HCT116 (cell line): ENCODE results near the gene NCKAP5. TPM values are rescaled to one million over a fixed set of nuclear protein-coding genes. Genes with fewer than 3 reads are reported as not detected.

Source experiments
- ATAC-seq: fragments of 200-7000 bp; cut with Tn5 transposase; 2 replicates; pipeline ENCODE4 v1.9.1; 2020; ENCODE audit warnings: mild to moderate bottlenecking, moderate library complexity
- BruUV-seq: library from RNA; stranded (reverse); fragments of 400-500 nt; replicated peaks from 2 replicates; lab custom pipeline; 2021; lab: Mats Ljungman, UMichigan
- CTCF ChIA-PET: fragments of 300-600 bp; sonication (Branson Sonifier 250); formaldehyde crosslinking; loops from one replicate; lab custom pipeline; 2021; ENCODE audit warnings: antibody characterized with exemption; lab: Charles Lee
- POLR2A ChIA-PET: fragments of 300-600, 350-600 bp; sonication (Branson Sonifier 250); formaldehyde crosslinking; loops from one replicate; lab custom pipeline; 2021; ENCODE audit warnings: antibody characterized with exemption; lab: Charles Lee
- RAD21 ChIA-PET, 2 experiments: fragments of 300-600 bp; sonication (Branson Sonifier 250); formaldehyde crosslinking; loops; one replicate each; lab custom pipeline; 2023; ENCODE audit warnings: low total read pairs in 2 of 2; ENCODE audit not compliant: uncharacterized antibody in 2 of 2, unreplicated experiment in 2 of 2, low non-redundant PET in 1 of 2; lab: Charles Lee
- DNase-seq: peaks from one replicate; pipeline ENCODE4 v3.0.0-alpha.2; 2010; ENCODE audit warnings: low read depth, low spot score
- H2AFZ ChIP-seq: fragments of 200-600 bp; shearing (Covaris generic), sonication (generic); 2 replicates; pipeline ENCODE4 v1.6.1; 2017; ENCODE audit warnings: low read depth, mixed run types, mixed read lengths, antibody characterized with exemption, low read length; ENCODE audit not compliant: poor library complexity, severe bottlenecking
- H3K27ac ChIP-seq: 2 replicates; pipeline ENCODE4 v1.5.1; 2012; ENCODE audit warnings: low read depth, low read length
- H3K27me3 ChIP-seq: fragments of 200-600 bp; sonication (generic); 2 replicates; pipeline ENCODE4 v1.6.1; 2016; ENCODE audit warnings: mixed run types, low read length, mixed read lengths; ENCODE audit not compliant: insufficient read depth
- H3K36me3 ChIP-seq, 2 experiments: fragments of 200-500 bp in 1 of 2; fragments of 200-600 bp in 1 of 2; sonication (Bioruptor generic) in 1 of 2; sonication (generic) in 1 of 2; 2 replicates each; pipeline versions ENCODE4 v1.5.1 to v1.6.1; 2014 to 2016; ENCODE audit warnings: low read length in 2 of 2, inconsistent platforms in 1 of 2, mixed read lengths in 1 of 2, mixed run types in 1 of 2; ENCODE audit not compliant: insufficient read depth in 2 of 2, control insufficient read depth in 1 of 2
- H3K4me1 ChIP-seq, 2 experiments: fragments of 200-600 bp in 1 of 2; sonication (generic) in 1 of 2; 2 replicates each; pipeline versions ENCODE4 v1.5.1 to v1.6.1; 2012 to 2017; ENCODE audit warnings: low read length in 2 of 2, inconsistent platforms in 1 of 2, mild to moderate bottlenecking in 1 of 2, mixed read lengths in 1 of 2, mixed run types in 1 of 2, moderate library complexity in 1 of 2; ENCODE audit not compliant: insufficient read depth in 2 of 2, control insufficient read depth in 1 of 2
- H3K4me2 ChIP-seq: fragments of 200-600 bp; sonication (generic); 2 replicates; pipeline ENCODE4 v1.6.1; 2017; ENCODE audit warnings: mixed run types, low read length, mixed read lengths
- H3K4me3 ChIP-seq, 2 experiments: fragments of 200-600 bp in 1 of 2; sonication (generic) in 1 of 2; replicated peaks in 1 of 2; 2 replicates each; pipeline ENCODE4 v1.5.1; 2011 to 2016; ENCODE audit warnings: low read length in 2 of 2, control low read depth in 1 of 2, low read depth in 1 of 2, mild to moderate bottlenecking in 1 of 2, mixed read lengths in 1 of 2, mixed run types in 1 of 2
- H3K79me2 ChIP-seq: fragments of 200-600 bp; sonication (generic); 2 replicates; pipeline ENCODE4 v1.6.1; 2017; ENCODE audit warnings: mild to moderate bottlenecking, mixed run types, low read length, moderate library complexity, mixed read lengths; ENCODE audit not compliant: insufficient read depth
- H3K9ac ChIP-seq: fragments of 200-600 bp; sonication (generic); 2 replicates; pipeline ENCODE4 v1.6.1; 2016; ENCODE audit warnings: low read length, mixed read lengths
- H3K9me2 ChIP-seq: fragments of 200-600 bp; sonication (generic), shearing (Covaris generic); 2 replicates; pipeline ENCODE4 v1.6.1; 2017; ENCODE audit warnings: mixed run types, mild to moderate bottlenecking, moderate library complexity; ENCODE audit not compliant: insufficient read depth
- H3K9me3 ChIP-seq, 2 experiments: fragments of 200-500 bp in 1 of 2; fragments of 200-600 bp in 1 of 2; sonication (Bioruptor generic) in 1 of 2; sonication (generic) in 1 of 2; 2 replicates each; pipeline ENCODE4 v1.6.1; 2014 to 2017; ENCODE audit warnings: low read length in 2 of 2, mixed read lengths in 2 of 2, inconsistent platforms in 1 of 2, low read depth in 1 of 2, mild to moderate bottlenecking in 1 of 2, mixed run types in 1 of 2, moderate library complexity in 1 of 2; ENCODE audit not compliant: control insufficient read depth in 1 of 2, insufficient read depth in 1 of 2
- H4K20me1 ChIP-seq: fragments of 200-600 bp; sonication (generic), shearing (Covaris generic); 2 replicates; pipeline ENCODE4 v1.6.1; 2017; ENCODE audit warnings: mixed run types, mild to moderate bottlenecking, moderate library complexity; ENCODE audit not compliant: insufficient read depth
- CEBPB ChIP-seq: IDR thresholded peaks from 2 replicates; pipeline ENCODE4 v1.6.1; 2012; ENCODE audit warnings: low read depth
- EGR1 ChIP-seq: IDR thresholded peaks from 2 replicates; pipeline ENCODE4 v1.6.1; 2012; ENCODE audit warnings: low read depth
- ELF1 ChIP-seq: IDR thresholded peaks from 2 replicates; pipeline ENCODE4 v1.6.1; 2012; ENCODE audit warnings: low read depth, borderline replicate concordance
- EZH2phosphoT487 ChIP-seq: fragments of 200-600 bp; IDR thresholded peaks from 2 replicates; pipeline ENCODE4 v1.6.1; 2018; ENCODE audit warnings: antibody characterized with exemption, borderline replicate concordance
- FOSL1 ChIP-seq: IDR thresholded peaks from 2 replicates; pipeline ENCODE4 v1.6.1; 2012; ENCODE audit warnings: low read depth
- POLR2A ChIP-seq: IDR thresholded peaks from 2 replicates; pipeline ENCODE4 v1.7.0; 2011; ENCODE audit warnings: borderline replicate concordance; ENCODE audit not compliant: insufficient read depth, insufficient read length; ENCODE audit errors: extremely low read depth
- POLR2AphosphoS5 ChIP-seq: IDR thresholded peaks from 2 replicates; pipeline ENCODE4 v1.6.1; 2011; ENCODE audit warnings: mild to moderate bottlenecking, low read depth, low read length, moderate library complexity
- SIN3A ChIP-seq: IDR thresholded peaks from 2 replicates; pipeline ENCODE4 v1.6.1; 2012; ENCODE audit warnings: low read depth
- ZFX ChIP-seq: fragments of 450-650 bp; IDR thresholded peaks from 2 replicates; pipeline ENCODE4 v1.6.1; 2017
- intact Hi-C: fragments of 100-400 bp; cut with micrococcal nuclease; formaldehyde crosslinking; loops from 2 replicates; pipeline ENCODE4 v1.10.0; 2022
- total RNA-seq: library from RNA; stranded (reverse); gene quantifications from one replicate; pipeline ENCODE4 v1.2.1, GENCODE V29; 2021; ENCODE audit not compliant: unreplicated experiment
- TF ChIP-seq, protein P1 (sequence below): IDR thresholded peaks from 2 replicates; pipeline ENCODE4 v1.6.1; 2012
- TF ChIP-seq, protein P2 (sequence below): IDR thresholded peaks from 2 replicates; pipeline ENCODE4 v1.6.1; 2011; ENCODE audit warnings: mild to moderate bottlenecking, low read length, moderate library complexity; ENCODE audit not compliant: insufficient replicate concordance; ENCODE audit errors: extremely low read depth
- TF ChIP-seq, protein P3 (sequence below): IDR thresholded peaks from 2 replicates; pipeline ENCODE4 v1.6.1; 2012

The NCKAP5 gene
- total RNA-seq, 1 experiment from 2014 or later: 0.30 TPM

DNA sequence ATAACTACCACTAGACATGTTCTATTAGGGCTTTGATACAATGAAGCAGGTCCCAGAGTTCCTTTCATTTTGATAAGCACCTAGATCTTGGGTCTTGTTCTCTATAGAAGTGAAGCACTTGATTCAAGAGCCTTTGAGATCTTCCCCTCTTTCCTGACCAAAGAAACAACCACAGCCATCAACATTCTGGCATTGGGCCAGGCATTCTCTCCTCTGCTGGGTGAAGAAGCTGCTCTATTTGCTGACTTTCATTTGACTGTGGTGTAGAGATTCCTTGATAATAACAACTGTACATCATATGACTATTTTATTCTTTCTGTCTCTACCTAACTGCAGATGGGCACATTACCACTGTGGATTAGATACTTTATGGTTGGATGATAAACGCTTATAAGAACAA is 801.7 kb downstream of the NCKAP5 start:
- Histone ChIP-seq H3K27me3 (peaks cover 7% of the 10 kb centered on the region; the same call in 1 of the 2 replicates), H3K9me2 (no peaks in the 10 kb centered on the region), H3K4me1 (no peaks in the 10 kb centered on the region), H3K36me3 (no peaks in the 10 kb centered on the region), H2AFZ (no peak overlapping the region), H3K4me3 (no peak overlapping the region), H3K4me2 (no peak overlapping the region), H3K27ac (no peak overlapping the region), H3K79me2 (no peaks in the 10 kb centered on the region), H4K20me1 (no peaks in the 10 kb centered on the region), H3K9me3 (no peaks in the 10 kb centered on the region), H3K9ac (no peak overlapping the region)
- ChIA-PET POLR2A (no interaction called here), CTCF (no interaction called here), RAD21 (no interaction called here)
- ATAC-seq (no peak), DNase-seq (no peak)
- intact Hi-C loops: no loop called here
- no peak for TF ChIP-seq ELF1
- TF ChIP-seq EZH2phosphoT487: no peak
- TF ChIP-seq, protein P1, sequence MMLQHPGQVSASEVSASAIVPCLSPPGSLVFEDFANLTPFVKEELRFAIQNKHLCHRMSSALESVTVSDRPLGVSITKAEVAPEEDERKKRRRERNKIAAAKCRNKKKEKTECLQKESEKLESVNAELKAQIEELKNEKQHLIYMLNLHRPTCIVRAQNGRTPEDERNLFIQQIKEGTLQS: no peak
- TF ChIP-seq EGR1: no peak
- TF ChIP-seq, protein P2, sequence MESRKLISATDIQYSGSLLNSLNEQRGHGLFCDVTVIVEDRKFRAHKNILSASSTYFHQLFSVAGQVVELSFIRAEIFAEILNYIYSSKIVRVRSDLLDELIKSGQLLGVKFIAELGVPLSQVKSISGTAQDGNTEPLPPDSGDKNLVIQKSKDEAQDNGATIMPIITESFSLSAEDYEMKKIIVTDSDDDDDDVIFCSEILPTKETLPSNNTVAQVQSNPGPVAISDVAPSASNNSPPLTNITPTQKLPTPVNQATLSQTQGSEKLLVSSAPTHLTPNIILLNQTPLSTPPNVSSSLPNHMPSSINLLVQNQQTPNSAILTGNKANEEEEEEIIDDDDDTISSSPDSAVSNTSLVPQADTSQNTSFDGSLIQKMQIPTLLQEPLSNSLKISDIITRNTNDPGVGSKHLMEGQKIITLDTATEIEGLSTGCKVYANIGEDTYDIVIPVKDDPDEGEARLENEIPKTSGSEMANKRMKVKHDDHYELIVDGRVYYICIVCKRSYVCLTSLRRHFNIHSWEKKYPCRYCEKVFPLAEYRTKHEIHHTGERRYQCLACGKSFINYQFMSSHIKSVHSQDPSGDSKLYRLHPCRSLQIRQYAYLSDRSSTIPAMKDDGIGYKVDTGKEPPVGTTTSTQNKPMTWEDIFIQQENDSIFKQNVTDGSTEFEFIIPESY: no peak
- no peak for TF ChIP-seq ZFX
- TF ChIP-seq POLR2AphosphoS5: no peak
- no peak for TF ChIP-seq POLR2A
- TF ChIP-seq CEBPB: no peak
- TF ChIP-seq, protein P3, sequence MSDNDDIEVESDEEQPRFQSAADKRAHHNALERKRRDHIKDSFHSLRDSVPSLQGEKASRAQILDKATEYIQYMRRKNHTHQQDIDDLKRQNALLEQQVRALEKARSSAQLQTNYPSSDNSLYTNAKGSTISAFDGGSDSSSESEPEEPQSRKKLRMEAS: no peak
- no peak for TF ChIP-seq SIN3A
- no peak for TF ChIP-seq FOSL1
- no TSS peak for BruUV-seq
